Stomach (tissue), 4 donors: ENCODE data around the gene EIF4A2.

Experiments
- POLR2AphosphoS5 ChIP-seq, 3 donors: sonication (generic); formaldehyde crosslinking; IDR thresholded peaks; one replicate each; pipeline ENCODE4 v1.6.1; 2016; ENCODE audit warnings: antibody characterized with exemption in 3 of 3
- TF ChIP-seq, protein P1 (sequence below), 7 experiments: fragments of 450-650 bp in 4 of 7; fragments of 200-600 bp in 3 of 7; sonication (generic) in 3 of 7; IDR thresholded peaks; one replicate each; pipeline ENCODE4 v1.5.1; 2016 to 2019; ENCODE audit warnings: antibody characterized with exemption in 7 of 7, control low read depth in 2 of 7, mild to moderate bottlenecking in 1 of 7

DNA sequence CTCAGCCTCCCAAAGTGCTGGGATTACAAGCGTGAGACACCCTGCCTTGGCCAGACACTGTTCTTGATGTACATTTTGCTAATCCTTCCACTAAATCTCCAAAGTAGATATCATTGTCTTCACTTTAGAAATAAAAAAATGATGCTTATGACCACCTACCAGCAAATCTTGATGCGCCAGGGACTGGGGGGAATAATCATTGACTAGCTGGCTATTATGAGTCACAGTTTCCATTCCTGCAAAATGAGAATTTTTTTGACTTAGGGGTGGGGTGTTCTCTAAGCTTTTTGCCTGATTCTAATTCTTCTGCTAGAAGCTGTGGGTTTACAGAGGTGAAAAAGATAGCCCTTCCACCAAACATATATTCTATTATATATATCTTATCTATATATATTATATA is 40.0 kb downstream of the EIF4A2 start:
- TF ChIP-seq, protein P1, sequence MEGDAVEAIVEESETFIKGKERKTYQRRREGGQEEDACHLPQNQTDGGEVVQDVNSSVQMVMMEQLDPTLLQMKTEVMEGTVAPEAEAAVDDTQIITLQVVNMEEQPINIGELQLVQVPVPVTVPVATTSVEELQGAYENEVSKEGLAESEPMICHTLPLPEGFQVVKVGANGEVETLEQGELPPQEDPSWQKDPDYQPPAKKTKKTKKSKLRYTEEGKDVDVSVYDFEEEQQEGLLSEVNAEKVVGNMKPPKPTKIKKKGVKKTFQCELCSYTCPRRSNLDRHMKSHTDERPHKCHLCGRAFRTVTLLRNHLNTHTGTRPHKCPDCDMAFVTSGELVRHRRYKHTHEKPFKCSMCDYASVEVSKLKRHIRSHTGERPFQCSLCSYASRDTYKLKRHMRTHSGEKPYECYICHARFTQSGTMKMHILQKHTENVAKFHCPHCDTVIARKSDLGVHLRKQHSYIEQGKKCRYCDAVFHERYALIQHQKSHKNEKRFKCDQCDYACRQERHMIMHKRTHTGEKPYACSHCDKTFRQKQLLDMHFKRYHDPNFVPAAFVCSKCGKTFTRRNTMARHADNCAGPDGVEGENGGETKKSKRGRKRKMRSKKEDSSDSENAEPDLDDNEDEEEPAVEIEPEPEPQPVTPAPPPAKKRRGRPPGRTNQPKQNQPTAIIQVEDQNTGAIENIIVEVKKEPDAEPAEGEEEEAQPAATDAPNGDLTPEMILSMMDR (IDR thresholded peaks at IDR 0.05) = no peak
- no peak for TF ChIP-seq POLR2AphosphoS5 (IDR thresholded peaks at IDR 0.05)
